ENCODE measurements around the gene BAIAP3.

GRCh38 chr16:1354815-1355540 lies 21.5 kb downstream of the BAIAP3 start:
- no peak for TF ChIP-seq CTCF (IDR thresholded peaks at IDR 0.05; ENCODE audit: extremely low read depth in 1 of 2, insufficient read depth in 1 of 2, low read depth in 1 of 2, low read length in 2 of 2)
- no peak for TF ChIP-seq FOS (IDR thresholded peaks at IDR 0.05; ENCODE audit: borderline replicate concordance, insufficient read depth, low read length)
- TF ChIP-seq POLR2A (IDR thresholded peaks at IDR 0.05; ENCODE audit: low read depth, low read length) = no peak
- TF ChIP-seq POLR2AphosphoS5 (IDR thresholded peaks at IDR 0.05; ENCODE audit: insufficient read depth, low read depth, low read length) = no peak
- no peak for TF ChIP-seq EZH2 (IDR thresholded peaks at IDR 0.05; ENCODE audit: borderline replicate concordance, low read depth, low read length, severe bottlenecking)
- no peak for TF ChIP-seq MAX (IDR thresholded peaks at IDR 0.05; ENCODE audit: insufficient read depth, insufficient read length)
- TF ChIP-seq MYC (IDR thresholded peaks at IDR 0.05; ENCODE audit: low read depth, low read length) = no peak
- no peak for TF ChIP-seq JUN (IDR thresholded peaks at IDR 0.05; ENCODE audit: borderline replicate concordance, insufficient read depth, insufficient read length, low read depth)
